ENCODE measurements around the gene SELENOO.

SELENOO gene

GRCh38 chr22:50185375-50186087, 15.3 kb upstream of the SELENOO start, which contains the start of gene TRABD:
Gene TRABD (plus strand): TSS chr22:50185913. CDS start chr22:50193061, 7,148 bp downstream.
- DNase-seq: peak; percentile 92 to 98 (median 96)

GRCh38 chr22:50186181-50186714, 14.6 kb upstream of the SELENOO start:
- no peak for DNase-seq

- DNase-seq: peak in 1 of 3 donors; percentile 40
Measured at GRCh38 chr22:50186761-50187523, 13.9 kb upstream of the SELENOO start.

GRCh38 chr22:50188356-50188755, 12.5 kb upstream of the SELENOO start:
- DNase-seq: no peak

- no peak for DNase-seq
Measured at GRCh38 chr22:50189184-50189848, 11.5 kb upstream of the SELENOO start.

GRCh38 chr22:50189849-50190181, 11.0 kb upstream of the SELENOO start:
- no peak for DNase-seq

GRCh38 chr22:50190182-50190940, 10.4 kb upstream of the SELENOO start:
- DNase-seq: peak; percentile 84 to 91 (median 86)

- DNase-seq: peak; percentile 72 to 88 (median 75)
Measured at GRCh38 chr22:50190941-50191741, 9.7 kb upstream of the SELENOO start.

- peak in 1 of 3 donors; percentile 35 for DNase-seq
Measured at GRCh38 chr22:50192436-50193204, 8.2 kb upstream of the SELENOO start.

- DNase-seq: no peak
Measured at GRCh38 chr22:50193621-50194020, 7.2 kb upstream of the SELENOO start.

GRCh38 chr22:50194037-50194805, 6.6 kb upstream of the SELENOO start:
- DNase-seq: no peak

- no peak for DNase-seq
Measured at GRCh38 chr22:50196256-50196655, 4.6 kb upstream of the SELENOO start.

- no peak for DNase-seq
Measured at GRCh38 chr22:50197000-50197800, 3.6 kb upstream of the SELENOO start.

GRCh38 chr22:50197856-50198623, 2.8 kb upstream of the SELENOO start:
- no peak for DNase-seq

- no peak for DNase-seq
Measured at GRCh38 chr22:50198624-50199017, 2.2 kb upstream of the SELENOO start.

- DNase-seq: no peak
Measured at GRCh38 chr22:50199251-50199721, 1.5 kb upstream of the SELENOO start.

GRCh38 chr22:50199829-50200460, 866 bp upstream of the SELENOO start:
- DNase-seq: peak in 1 of 3 donors; percentile 38
